Right atrium auricular region (tissue), 2 donors: ENCODE measurements around the gene TMC7. TPM values are rescaled to one million over a fixed set of nuclear protein-coding genes. Genes with fewer than 3 reads are reported as not detected.

Experiments
- DNase-seq: peaks from one replicate; pipeline ENCODE4 v3.0.0-alpha.2; 2019; ENCODE audit warnings: low spot score
- H3K27ac ChIP-seq, 2 donors: fragments of 200-600 bp; sonication (generic); 1 replicate in 1 of 2; 2 replicates in 1 of 2; pipeline ENCODE4 v1.5.1; 2016 to 2019
- H3K27me3 ChIP-seq, 2 donors: fragments of 200-600 bp; sonication (generic); one replicate each; pipeline versions ENCODE4 v1.5.1 to v1.6.0; 2017 to 2019
- H3K36me3 ChIP-seq: fragments of 200-600 bp; sonication (generic); one replicate; pipeline ENCODE4 v1.5.1; 2016
- H3K4me1 ChIP-seq, 2 donors: fragments of 200-600 bp; sonication (generic); one replicate each; pipeline versions ENCODE4 v1.5.1 to v1.6.0; 2017 to 2019
- H3K4me3 ChIP-seq, 2 donors: fragments of 200-600 bp; sonication (generic); 1 replicate in 1 of 2; 2 replicates in 1 of 2; pipeline ENCODE4 v1.5.1; 2017 to 2019; ENCODE audit warnings: mild to moderate bottlenecking in 1 of 2, moderate library complexity in 1 of 2
- H3K9me3 ChIP-seq, 2 donors: fragments of 200-600 bp; sonication (generic); one replicate each; pipeline ENCODE4 v1.5.1; 2019
- total RNA-seq, 2 donors: library from RNA; depleted of rRNA; stranded (reverse); fragments of >200 nt; gene quantifications; one replicate each; pipeline ENCODE4 v1.1.0, GENCODE V29; 2016
- TF ChIP-seq, protein P1 (sequence below), 2 donors: fragments of 200-600 bp; sonication (generic); IDR thresholded peaks; one replicate each; pipeline ENCODE4 v1.5.1; 2019; ENCODE audit warnings: antibody characterized with exemption in 2 of 2

TMC7 gene
- total RNA-seq, 2 donors from 2014 or later, result 0.56 to 0.63 TPM

GRCh38 chr16:19066988-19067348 is 83.2 kb downstream of the TMC7 start:
- Histone ChIP-seq H3K4me1 (peaks cover 0 to 12% of the 10 kb centered on the region in 2 donors), H3K27ac (peak overlapping the region; percentile 99), H3K27me3 (no peaks in the 10 kb centered on the region), H3K4me3 (peak overlapping the region; percentile 71 to 87), H3K36me3 (no peaks in the 10 kb centered on the region), H3K9me3 (no peaks in the 10 kb centered on the region)
- TF ChIP-seq, protein P1, sequence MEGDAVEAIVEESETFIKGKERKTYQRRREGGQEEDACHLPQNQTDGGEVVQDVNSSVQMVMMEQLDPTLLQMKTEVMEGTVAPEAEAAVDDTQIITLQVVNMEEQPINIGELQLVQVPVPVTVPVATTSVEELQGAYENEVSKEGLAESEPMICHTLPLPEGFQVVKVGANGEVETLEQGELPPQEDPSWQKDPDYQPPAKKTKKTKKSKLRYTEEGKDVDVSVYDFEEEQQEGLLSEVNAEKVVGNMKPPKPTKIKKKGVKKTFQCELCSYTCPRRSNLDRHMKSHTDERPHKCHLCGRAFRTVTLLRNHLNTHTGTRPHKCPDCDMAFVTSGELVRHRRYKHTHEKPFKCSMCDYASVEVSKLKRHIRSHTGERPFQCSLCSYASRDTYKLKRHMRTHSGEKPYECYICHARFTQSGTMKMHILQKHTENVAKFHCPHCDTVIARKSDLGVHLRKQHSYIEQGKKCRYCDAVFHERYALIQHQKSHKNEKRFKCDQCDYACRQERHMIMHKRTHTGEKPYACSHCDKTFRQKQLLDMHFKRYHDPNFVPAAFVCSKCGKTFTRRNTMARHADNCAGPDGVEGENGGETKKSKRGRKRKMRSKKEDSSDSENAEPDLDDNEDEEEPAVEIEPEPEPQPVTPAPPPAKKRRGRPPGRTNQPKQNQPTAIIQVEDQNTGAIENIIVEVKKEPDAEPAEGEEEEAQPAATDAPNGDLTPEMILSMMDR (IDR thresholded peaks at IDR 0.05), result no peak
- DNase-seq, result no peak

- DNase-seq, result peak; percentile 99
- no peaks in the 10 kb centered on the region for H3K36me3 ChIP-seq
- peaks cover 0 to 12% of the 10 kb centered on the region in 2 donors for H3K4me1 ChIP-seq
- no peaks in the 10 kb centered on the region for H3K27me3 ChIP-seq
- TF ChIP-seq, protein P1 (IDR thresholded peaks at IDR 0.05), result no peak
- H3K4me3 ChIP-seq, result peak within 1 kb of the TSS; percentile 71 to 87
- H3K27ac ChIP-seq, result peak within 1 kb of the TSS; percentile 99
- no peaks in the 10 kb centered on the region for H3K9me3 ChIP-seq
Observed at GRCh38 chr16:19067349-19068236, 83.9 kb downstream of the TMC7 start, which contains the start of gene COQ7. Gene COQ7 (plus strand): TSS chr16:19067614. CDS start chr16:19067665, 51 bp downstream.

GRCh38 chr16:19068237-19068815 is 84.6 kb downstream of the TMC7 start:
- Histone ChIP-seq H3K4me1 (peaks cover 0 to 12% of the 10 kb centered on the region in 2 donors), H3K4me3 (peak overlapping the region; percentile 71 to 87), H3K9me3 (no peaks in the 10 kb centered on the region), H3K27me3 (no peaks in the 10 kb centered on the region), H3K27ac (peak overlapping the region; percentile 99), H3K36me3 (peaks cover 2% of the 10 kb centered on the region)
- TF ChIP-seq, protein P1 (IDR thresholded peaks at IDR 0.05), result no peak
- no peak for DNase-seq

DNA sequence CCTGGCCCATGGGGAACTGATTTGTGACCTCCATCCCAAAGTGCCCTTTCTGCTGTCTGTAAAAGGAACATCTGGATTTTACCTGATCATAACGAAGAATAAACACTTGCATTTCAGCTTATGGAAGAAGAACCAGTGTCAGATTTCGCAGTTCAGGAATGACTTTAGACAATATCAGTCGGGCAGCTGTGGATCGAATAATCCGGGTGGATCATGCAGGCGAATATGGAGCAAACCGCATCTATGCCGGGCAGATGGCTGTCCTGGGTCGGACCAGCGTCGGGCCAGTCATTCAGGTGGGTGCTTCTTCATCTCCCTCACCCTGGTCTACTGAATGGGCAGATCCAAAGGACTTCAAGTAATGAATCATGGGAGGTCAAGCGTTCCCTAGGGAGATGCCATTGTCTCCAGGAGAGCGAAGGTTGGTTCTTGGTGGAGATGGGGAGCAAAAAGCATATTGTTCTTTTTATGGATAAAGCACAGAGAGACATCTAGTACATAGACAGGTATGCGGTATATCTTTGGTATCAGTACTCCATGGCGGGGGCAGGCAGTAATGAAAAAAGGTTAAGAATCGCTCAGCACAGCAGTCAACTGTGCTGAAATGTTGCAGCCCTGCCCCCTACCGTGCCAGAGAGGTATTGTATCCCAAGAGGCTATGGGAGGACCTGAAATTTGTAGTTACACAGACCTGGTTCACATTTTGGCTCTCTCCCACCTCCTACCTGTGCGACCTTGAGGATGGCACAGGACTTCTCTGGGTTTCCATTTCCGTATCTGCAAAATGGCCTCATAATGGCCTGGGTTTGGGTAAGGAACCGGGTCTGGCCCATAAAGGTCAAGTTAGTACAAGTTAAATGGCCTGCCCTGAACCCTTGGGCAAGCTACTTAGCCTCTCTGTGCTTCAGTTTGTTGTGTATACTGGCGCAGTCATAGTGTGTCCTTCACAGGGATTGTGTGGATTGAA is 88.4 kb downstream of the TMC7 start:
- no peak overlapping the region for H3K27ac ChIP-seq
- peaks cover 21% of the 10 kb centered on the region for H3K36me3 ChIP-seq
- no peak overlapping the region for H3K4me3 ChIP-seq
- TF ChIP-seq, protein P1 (IDR thresholded peaks at IDR 0.05), result peak; percentile 43 to 73
- H3K4me1 ChIP-seq, result peaks cover 0 to 12% of the 10 kb centered on the region in 2 donors
- no peaks in the 10 kb centered on the region for H3K9me3 ChIP-seq
- no peaks in the 10 kb centered on the region for H3K27me3 ChIP-seq
- no peak for DNase-seq

- Histone ChIP-seq H3K4me1 (peaks cover 0 to 8% of the 10 kb centered on the region in 2 donors), H3K27me3 (no peaks in the 10 kb centered on the region), H3K9me3 (no peaks in the 10 kb centered on the region), H3K4me3 (no peak overlapping the region), H3K36me3 (peaks cover 29% of the 10 kb centered on the region), H3K27ac (no peak overlapping the region)
- no peak for DNase-seq
- TF ChIP-seq, protein P1 (IDR thresholded peaks at IDR 0.05), result no peak
Observed at GRCh38 chr16:19073344-19073743, 89.6 kb downstream of the TMC7 start.
